ENCODE measurements around the gene SZT2.

- no peak for TF ChIP-seq EZH2 (IDR thresholded peaks at IDR 0.05; ENCODE audit: borderline replicate concordance)
- TF ChIP-seq CTCF (IDR thresholded peaks at IDR 0.05; ENCODE audit: poor library complexity): no peak
- no peak for TF ChIP-seq EZH2phosphoT487 (IDR thresholded peaks at IDR 0.05; ENCODE audit: low read depth, severe bottlenecking, unreplicated experiment)
These were observed 16.4 kb upstream of the SZT2 start for GRCh38 chr1:43373066-43373940.
